Lung (tissue), 12 donors: ENCODE results near the gene AHDC1. TPM values are rescaled to one million over a fixed set of nuclear protein-coding genes. Genes with fewer than 3 reads are reported as not detected.
"Not testable (repeated sequence)": the region's sequence is repeated elsewhere in the genome, so short reads cannot be mapped to it uniquely, and the experiment has no call there.

Experiments used
- ATAC-seq: fragments of 200-7000 bp; cut with Tn5 transposase; one replicate; pipeline ENCODE4 v1.9.1; 2020; ENCODE audit warnings: moderate number of reproducible peaks; ENCODE audit not compliant: insufficient read depth, low FRiP score
- DNase-seq, 3 donors: peaks; one replicate each; pipeline ENCODE4 v3.0.0-alpha.2; 2013 to 2017
- H3K27ac ChIP-seq, 2 donors: one replicate each; pipeline ENCODE4 v1.5.1; 2013; ENCODE audit warnings: mild to moderate bottlenecking in 2 of 2, moderate library complexity in 2 of 2, control low read depth in 1 of 2, inconsistent platforms in 1 of 2, low read depth in 1 of 2, low read length in 1 of 2
- H3K27me3 ChIP-seq, 3 donors: one replicate each; pipeline ENCODE4 v1.5.1; 2013; ENCODE audit warnings: low read length in 2 of 3; ENCODE audit not compliant: control insufficient read depth in 3 of 3, insufficient read depth in 3 of 3
- H3K36me3 ChIP-seq, 4 donors: one replicate each; pipeline ENCODE4 v1.5.1; 2013; ENCODE audit warnings: low read length in 4 of 4, mild to moderate bottlenecking in 1 of 4, moderate library complexity in 1 of 4; ENCODE audit not compliant: control insufficient read depth in 4 of 4, insufficient read depth in 4 of 4
- H3K4me1 ChIP-seq, 5 donors: one replicate each; pipeline ENCODE4 v1.5.1; 2013; ENCODE audit warnings: low read length in 5 of 5, mild to moderate bottlenecking in 2 of 5, moderate library complexity in 1 of 5; ENCODE audit not compliant: control insufficient read depth in 5 of 5, insufficient read depth in 5 of 5
- H3K4me3 ChIP-seq: one replicate; pipeline ENCODE4 v1.5.1; 2013; ENCODE audit warnings: mild to moderate bottlenecking, control low read depth, moderate library complexity
- H3K9ac ChIP-seq, 2 donors: one replicate each; pipeline ENCODE4 v1.5.1; 2013; ENCODE audit warnings: low read length in 2 of 2, control low read depth in 1 of 2; ENCODE audit not compliant: insufficient read depth in 1 of 2
- H3K9me3 ChIP-seq, 4 donors: one replicate each; pipeline ENCODE4 v1.5.1; 2013; ENCODE audit warnings: low read length in 3 of 4, mild to moderate bottlenecking in 1 of 4, moderate library complexity in 1 of 4; ENCODE audit not compliant: control insufficient read depth in 4 of 4, insufficient read depth in 3 of 4
- WGBS, 2 donors: extraction: QIAGEN DNeasy Blood & Tissue Kit; methylation state at CpG; one replicate each; pipeline ENCODE4 v1.1.7; 2013; 5-methylcytosine and 5-hydroxymethylcytosine counted together
- polyA plus RNA-seq, 2 donors: library from polyadenylated mRNA; stranded (reverse); fragments of 200-250 nt; gene quantifications; one replicate each; pipeline ENCODE4 v1.2.1, GENCODE V29; 2013
- total RNA-seq, 2 donors: library from RNA; depleted of rRNA in 1 of 2; stranded (reverse); fragments of >200 nt in 1 of 2; gene quantifications; one replicate each; pipeline ENCODE4 v1.2.1, GENCODE V29; 2014 to 2021
- TF ChIP-seq, protein P1 (sequence below): IDR thresholded peaks from 2 replicates; pipeline ENCODE4 v1.5.1; 2012; ENCODE audit warnings: mild to moderate bottlenecking; ENCODE audit errors: control extremely low read depth, extremely low read depth
- donor health status: control.
- donor health status: control.
- donor health status: Bipolar disorder and iron deficiency.
- donor health status: healthy.
- donor health status: DM: yes; HTN: yes; CAD: no.

Gene AHDC1
- total and polyA plus RNA-seq, 4 donors: 10.3 to 37.9 (median 21.8) TPM

DNA sequence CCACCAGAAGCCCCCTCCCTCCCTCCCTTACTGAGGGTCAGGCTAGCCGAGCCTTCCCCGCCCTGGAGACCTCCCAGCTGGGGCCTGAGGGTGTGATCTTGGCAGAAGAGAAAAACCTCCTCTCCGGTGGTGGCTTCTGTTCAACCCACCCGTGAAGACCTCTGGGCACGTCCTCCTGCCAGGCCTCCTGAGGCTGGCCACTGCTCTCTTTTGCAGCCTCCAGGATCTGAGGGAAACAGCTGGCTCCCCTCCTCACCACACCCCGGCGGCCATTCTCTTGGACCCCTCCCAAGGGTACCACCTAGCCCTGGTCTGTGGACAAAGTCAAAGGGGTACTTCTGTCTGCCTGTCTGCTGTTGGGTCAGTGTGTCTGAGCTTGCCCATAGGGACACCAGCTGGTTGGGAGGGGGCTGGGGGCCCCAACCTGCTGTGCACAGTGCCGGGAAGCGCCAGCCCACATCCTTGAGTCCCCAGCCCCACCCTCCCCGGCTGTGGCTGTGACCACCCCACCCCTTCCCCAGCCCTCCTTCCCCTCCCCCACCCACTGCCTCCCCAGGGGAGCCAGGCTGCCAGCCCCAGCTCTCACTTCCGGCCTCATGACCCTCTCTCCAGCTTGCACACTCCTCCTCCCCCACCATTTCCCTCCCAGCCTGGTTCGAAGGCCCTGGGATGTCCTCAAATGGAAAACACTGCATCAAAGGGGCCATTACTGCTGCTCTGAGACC lies 48.1 kb downstream of the AHDC1 start:
- peak overlapping the region; percentile 78 to 81 for H3K27ac ChIP-seq
- H3K27me3 ChIP-seq: no peaks in the 10 kb centered on the region
- DNase-seq (peak; percentile 80 to 89 (median 81)), ATAC-seq (no peak)
- H3K36me3 ChIP-seq: peaks cover 5 to 21% (median 13%) of the 10 kb centered on the region in 4 donors
- no peak overlapping the region for H3K4me3 ChIP-seq
- peaks cover 4 to 38% (median 12%) of the 10 kb centered on the region in 5 donors for H3K4me1 ChIP-seq
- no peaks in the 10 kb centered on the region for H3K9me3 ChIP-seq
- TF ChIP-seq, protein P1, sequence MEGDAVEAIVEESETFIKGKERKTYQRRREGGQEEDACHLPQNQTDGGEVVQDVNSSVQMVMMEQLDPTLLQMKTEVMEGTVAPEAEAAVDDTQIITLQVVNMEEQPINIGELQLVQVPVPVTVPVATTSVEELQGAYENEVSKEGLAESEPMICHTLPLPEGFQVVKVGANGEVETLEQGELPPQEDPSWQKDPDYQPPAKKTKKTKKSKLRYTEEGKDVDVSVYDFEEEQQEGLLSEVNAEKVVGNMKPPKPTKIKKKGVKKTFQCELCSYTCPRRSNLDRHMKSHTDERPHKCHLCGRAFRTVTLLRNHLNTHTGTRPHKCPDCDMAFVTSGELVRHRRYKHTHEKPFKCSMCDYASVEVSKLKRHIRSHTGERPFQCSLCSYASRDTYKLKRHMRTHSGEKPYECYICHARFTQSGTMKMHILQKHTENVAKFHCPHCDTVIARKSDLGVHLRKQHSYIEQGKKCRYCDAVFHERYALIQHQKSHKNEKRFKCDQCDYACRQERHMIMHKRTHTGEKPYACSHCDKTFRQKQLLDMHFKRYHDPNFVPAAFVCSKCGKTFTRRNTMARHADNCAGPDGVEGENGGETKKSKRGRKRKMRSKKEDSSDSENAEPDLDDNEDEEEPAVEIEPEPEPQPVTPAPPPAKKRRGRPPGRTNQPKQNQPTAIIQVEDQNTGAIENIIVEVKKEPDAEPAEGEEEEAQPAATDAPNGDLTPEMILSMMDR: no peak
- H3K9ac ChIP-seq: peak overlapping the region in 1 of 2 donors; percentile 15
- 18 to 25% methylated on average over 6 to 12 of the region's 12 CpGs for WGBS, 2 donors

DNA sequence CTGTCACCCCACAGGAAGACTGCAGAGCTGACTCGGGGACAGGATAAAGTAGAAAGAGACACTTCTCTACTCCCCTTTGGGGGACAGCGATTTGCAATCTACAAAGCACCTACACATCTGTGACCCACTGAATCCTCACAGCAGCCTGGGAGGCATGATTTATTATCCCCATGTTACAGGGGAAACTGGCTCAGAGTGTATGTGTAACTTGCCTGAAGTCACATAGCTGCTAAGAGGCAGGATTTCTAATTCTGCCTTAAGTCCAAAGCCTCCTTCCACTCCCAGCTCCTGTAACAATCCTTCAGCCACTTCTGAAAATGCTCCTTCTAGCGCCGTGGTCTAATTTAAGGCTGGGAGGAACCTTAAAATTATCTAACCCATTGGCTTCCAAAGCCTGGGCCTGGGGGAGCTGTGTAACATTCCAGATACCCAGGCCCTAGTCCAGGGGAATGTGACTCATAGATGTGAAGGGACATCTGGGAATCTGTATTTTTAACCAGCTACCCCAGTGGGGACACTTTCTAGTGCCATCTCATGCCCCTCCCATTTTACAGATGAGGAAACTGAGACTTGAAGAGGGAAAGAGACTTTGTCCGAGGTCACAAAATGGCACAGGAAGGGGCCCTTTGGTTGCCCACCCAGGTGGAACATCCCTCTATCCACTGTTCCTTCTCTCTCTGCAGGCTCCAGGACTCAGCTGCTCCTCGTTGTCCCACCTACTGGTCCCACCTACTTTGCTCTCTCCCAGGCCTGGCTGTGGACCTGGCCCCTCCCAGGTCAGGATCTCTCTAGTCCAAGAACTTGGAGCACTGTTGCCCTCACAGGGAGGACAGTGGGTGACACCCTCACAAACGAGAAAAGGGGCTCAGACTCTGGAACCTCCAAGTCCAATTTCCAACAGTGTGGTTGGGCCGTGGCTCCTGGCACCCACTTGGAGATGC lies 48.9 kb downstream of the AHDC1 start:
- H3K27me3 ChIP-seq: no peaks in the 10 kb centered on the region
- TF ChIP-seq, protein P1: no peak
- DNase-seq (no peak), ATAC-seq (no peak)
- no peak overlapping the region for H3K9ac ChIP-seq
- 60 to 61% methylated on average over 8 of the region's 8 CpGs for WGBS, 2 donors
- no peaks in the 10 kb centered on the region for H3K9me3 ChIP-seq
- H3K36me3 ChIP-seq: peaks cover 10 to 29% (median 17%) of the 10 kb centered on the region in 4 donors
- H3K27ac ChIP-seq: peak overlapping the region; percentile 73 to 81
- peaks cover 4 to 29% (median 9%) of the 10 kb centered on the region in 5 donors for H3K4me1 ChIP-seq
- no peak overlapping the region for H3K4me3 ChIP-seq

DNA sequence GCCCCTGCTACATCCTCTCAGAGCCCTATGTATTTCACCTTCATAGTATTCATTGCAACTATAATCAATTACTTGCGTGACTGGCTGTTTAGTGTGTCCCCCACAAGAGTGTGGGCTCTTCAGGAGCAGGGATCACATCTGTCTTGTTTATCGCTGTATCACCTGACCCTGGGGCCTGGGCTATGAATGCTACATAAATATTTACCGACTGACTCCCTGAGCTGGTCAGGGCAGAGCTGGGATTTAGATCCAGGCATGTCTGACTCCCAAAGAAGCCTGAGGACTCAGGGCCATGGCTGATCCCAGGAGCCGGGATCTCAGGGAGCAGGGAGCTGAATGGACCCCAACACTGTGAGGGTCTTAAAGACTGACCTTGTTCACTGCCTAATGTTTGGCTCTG lies 49.7 kb downstream of the AHDC1 start:
- peak overlapping the region; percentile 17 to 73 for H3K27ac ChIP-seq
- DNase-seq (no peak), ATAC-seq (no peak)
- no peak overlapping the region for H3K9ac ChIP-seq
- WGBS, 2 donors: 77 to 83% methylated on average over 4 of the region's 4 CpGs
- H3K4me3 ChIP-seq: no peak overlapping the region
- H3K27me3 ChIP-seq: no peaks in the 10 kb centered on the region
- TF ChIP-seq, protein P1: no peak
- H3K4me1 ChIP-seq: peaks cover 4 to 26% (median 9%) of the 10 kb centered on the region in 5 donors
- peaks cover 10 to 36% (median 19%) of the 10 kb centered on the region in 4 donors for H3K36me3 ChIP-seq
- no peaks in the 10 kb centered on the region for H3K9me3 ChIP-seq

DNA sequence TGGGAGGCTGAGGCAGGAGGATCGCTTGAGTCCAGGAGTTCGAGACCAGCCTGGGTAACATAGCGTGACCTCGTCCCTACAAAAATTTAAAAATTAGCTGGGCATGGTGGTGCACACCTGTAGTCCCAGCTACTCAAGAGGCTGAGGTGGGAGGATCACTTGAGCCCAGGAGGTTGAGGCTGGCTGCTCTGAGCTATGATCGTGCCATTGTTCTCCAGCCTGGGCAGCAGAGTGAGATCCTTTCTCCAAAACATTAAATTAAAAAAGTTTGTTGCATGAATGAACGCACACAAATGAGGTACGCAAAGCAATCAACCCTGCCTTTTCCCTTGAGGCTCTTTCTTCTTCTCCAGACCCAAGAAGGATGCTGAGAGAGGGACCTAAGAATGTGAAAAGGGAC lies 50.1 kb downstream of the AHDC1 start:
- 97 to 98% methylated on average over 7 of the region's 7 CpGs for WGBS, 2 donors

More for the DNA sequence above, 50.1 kb downstream of the AHDC1 start:
- Histone ChIP-seq H3K36me3 (peaks cover 10 to 41% (median 20%) of the 10 kb centered on the region in 4 donors), H3K4me1 (peaks cover 4 to 26% (median 9%) of the 10 kb centered on the region in 5 donors)
- not testable (repeated sequence) for DNase-seq, H3K4me3 ChIP-seq, H3K9ac ChIP-seq, H3K27ac ChIP-seq, H3K9me3 ChIP-seq, H3K27me3 ChIP-seq, ATAC-seq
